Liver (tissue), 9 donors: ENCODE data around the gene KIAA0930. TPM values are rescaled to one million over a fixed set of nuclear protein-coding genes. Genes with fewer than 3 reads are reported as not detected.

ENCODE experiments used
- DNase-seq: peaks from one replicate; pipeline ENCODE4 v3.0.0-alpha.2; 2017; ENCODE audit warnings: low spot score
- H3K27ac ChIP-seq, 2 donors: one replicate each; pipeline ENCODE4 v1.7.0; 2013; ENCODE audit warnings: inconsistent platforms in 2 of 2, low read length in 2 of 2, control low read depth in 1 of 2, low read depth in 1 of 2, mild to moderate bottlenecking in 1 of 2
- H3K27me3 ChIP-seq, 4 donors: one replicate each; pipeline versions ENCODE4 v1.6.1 to v1.7.0; 2013; ENCODE audit warnings: low read length in 3 of 4, inconsistent platforms in 1 of 4, mild to moderate bottlenecking in 1 of 4, moderate library complexity in 1 of 4; ENCODE audit not compliant: control insufficient read depth in 4 of 4, insufficient read depth in 4 of 4
- H3K36me3 ChIP-seq, 4 donors: one replicate each; pipeline versions ENCODE4 v1.6.1 to v1.7.0; 2013; ENCODE audit warnings: low read length in 3 of 4, mild to moderate bottlenecking in 3 of 4, low read depth in 1 of 4, moderate library complexity in 1 of 4; ENCODE audit not compliant: control insufficient read depth in 4 of 4, insufficient read depth in 3 of 4
- H3K4me1 ChIP-seq, 4 donors: one replicate each; pipeline versions ENCODE4 v1.6.1 to v1.7.0; 2013; ENCODE audit warnings: low read length in 3 of 4, mild to moderate bottlenecking in 3 of 4, moderate library complexity in 1 of 4; ENCODE audit not compliant: control insufficient read depth in 4 of 4, insufficient read depth in 4 of 4
- H3K4me3 ChIP-seq, 3 donors: one replicate each; pipeline versions ENCODE4 v1.6.1 to v1.7.0; 2013; ENCODE audit warnings: low read length in 3 of 3, control low read depth in 1 of 3, low read depth in 1 of 3, mild to moderate bottlenecking in 1 of 3
- H3K9ac ChIP-seq, 2 donors: one replicate each; pipeline ENCODE4 v1.7.0; 2013; ENCODE audit warnings: low read length in 2 of 2, mild to moderate bottlenecking in 2 of 2, moderate library complexity in 2 of 2, control low read depth in 1 of 2, low read depth in 1 of 2
- H3K9me3 ChIP-seq, 4 donors: one replicate each; pipeline versions ENCODE4 v1.6.1 to v1.7.0; 2013; ENCODE audit warnings: low read length in 3 of 4; ENCODE audit not compliant: control insufficient read depth in 4 of 4
- CTCF ChIP-seq: fragments of 150-350 bp; IDR thresholded peaks from 2 replicates; pipeline ENCODE4 v1.5.1; 2017; ENCODE audit warnings: improper control_type of control experiment, low read depth, low read length; ENCODE audit not compliant: missing input control
- EGR1 ChIP-seq, 2 donors: IDR thresholded peaks; 2 replicates each; pipeline ENCODE4 v1.6.1; 2016 to 2018; ENCODE audit warnings: antibody characterized with exemption in 2 of 2, low read depth in 2 of 2
- FOXA1 ChIP-seq: IDR thresholded peaks from 2 replicates; pipeline ENCODE4 v1.6.1; 2016; ENCODE audit warnings: antibody characterized with exemption
- FOXA2 ChIP-seq: IDR thresholded peaks from 2 replicates; pipeline ENCODE4 v1.6.1; 2016; ENCODE audit warnings: antibody characterized with exemption
- GABPA ChIP-seq, 2 donors: IDR thresholded peaks in 1 of 2; conservative IDR thresholded peaks in 1 of 2; 2 replicates each; pipeline ENCODE4 v1.6.1; 2016; ENCODE audit warnings: antibody characterized with exemption in 2 of 2, mild to moderate bottlenecking in 1 of 2, moderate library complexity in 1 of 2
- HNF4A ChIP-seq, 2 donors: conservative IDR thresholded peaks; 2 replicates each; pipeline ENCODE4 v1.6.1; 2016; ENCODE audit warnings: antibody characterized with exemption in 2 of 2, mild to moderate bottlenecking in 2 of 2
- HNF4G ChIP-seq: IDR thresholded peaks from 2 replicates; pipeline ENCODE4 v1.6.1; 2016; ENCODE audit warnings: antibody characterized with exemption
- MAX ChIP-seq: IDR thresholded peaks from 2 replicates; pipeline ENCODE4 v1.6.1; 2016; ENCODE audit warnings: antibody characterized with exemption
- NR2F2 ChIP-seq: IDR thresholded peaks from 2 replicates; pipeline ENCODE4 v1.6.1; 2016; ENCODE audit warnings: antibody characterized with exemption
- RAD21 ChIP-seq, 2 donors: IDR thresholded peaks; 2 replicates each; pipeline ENCODE4 v1.6.1; 2016; ENCODE audit warnings: antibody characterized with exemption in 2 of 2, mild to moderate bottlenecking in 2 of 2
- REST ChIP-seq: IDR thresholded peaks from 2 replicates; pipeline ENCODE4 v1.6.1; 2016; ENCODE audit warnings: antibody characterized with exemption, mild to moderate bottlenecking
- RXRA ChIP-seq, 2 donors: IDR thresholded peaks; 2 replicates each; pipeline ENCODE4 v1.6.1; 2017 to 2018; ENCODE audit warnings: antibody characterized with exemption in 2 of 2, mild to moderate bottlenecking in 1 of 2
- SP1 ChIP-seq: IDR thresholded peaks from 2 replicates; pipeline ENCODE4 v1.6.1; 2018; ENCODE audit warnings: antibody characterized with exemption, mild to moderate bottlenecking
- TAF1 ChIP-seq: conservative IDR thresholded peaks from 2 replicates; pipeline ENCODE4 v1.6.1; 2016; ENCODE audit warnings: antibody characterized with exemption, mild to moderate bottlenecking
- YY1 ChIP-seq: IDR thresholded peaks from 2 replicates; pipeline ENCODE4 v1.6.1; 2016; ENCODE audit warnings: antibody characterized with exemption, mild to moderate bottlenecking
- WGBS: extraction: QIAGEN DNeasy Blood & Tissue Kit; methylation state at CpG from one replicate; pipeline ENCODE4 v1.1.7; 2013; 5-methylcytosine and 5-hydroxymethylcytosine counted together
- polyA plus RNA-seq, 2 donors: library from polyadenylated mRNA; stranded (reverse) in 1 of 2; unstranded in 1 of 2; fragments of 200-250 nt in 1 of 2; fragments of >200 nt in 1 of 2; fragmentation: Nextera tagmentation in 1 of 2; extraction: Ambion mirVana in 1 of 2; gene quantifications; one replicate each; pipeline versions ENCODE4 v1.2.1 to v1.2.3, GENCODE V29; 2013 to 2015
- total RNA-seq, 2 donors: library from RNA; depleted of rRNA; stranded (reverse); fragments of >200 nt; gene quantifications; one replicate each; pipeline ENCODE4 v1.2.3, GENCODE V29; 2014
- TF ChIP-seq, protein P1 (sequence below): IDR thresholded peaks from 2 replicates; pipeline ENCODE4 v1.6.1; 2016; ENCODE audit warnings: antibody characterized with exemption
- TF ChIP-seq, protein P2 (sequence below): IDR thresholded peaks from 2 replicates; pipeline ENCODE4 v1.6.1; 2016; ENCODE audit warnings: antibody characterized with exemption
- donor health status: healthy.
- donor health status: healthy.
- donor health status: healthy.
- donor health status: healthy.
- donor health status: healthy.

Gene KIAA0930
- total and polyA plus RNA-seq, 4 donors, result 6.1 to 30.0 (median 17.6) TPM

- H3K9me3 ChIP-seq, result no peaks in the 10 kb centered on the region
- no peaks in the 10 kb centered on the region for H3K27me3 ChIP-seq
- no peak overlapping the region for H3K9ac ChIP-seq
- no peak overlapping the region for H3K27ac ChIP-seq
- no peak for DNase-seq
- no peak overlapping the region for H3K4me3 ChIP-seq
- TF ChIP-seq HNF4A (conservative IDR thresholded peaks at IDR 0.05), result no peak
- no peak for TF ChIP-seq RXRA (IDR thresholded peaks at IDR 0.05)
- TF ChIP-seq SP1, result no peak
- no peak for TF ChIP-seq RAD21 (IDR thresholded peaks at IDR 0.05)
- TF ChIP-seq TAF1, result no peak
- TF ChIP-seq, protein P1, sequence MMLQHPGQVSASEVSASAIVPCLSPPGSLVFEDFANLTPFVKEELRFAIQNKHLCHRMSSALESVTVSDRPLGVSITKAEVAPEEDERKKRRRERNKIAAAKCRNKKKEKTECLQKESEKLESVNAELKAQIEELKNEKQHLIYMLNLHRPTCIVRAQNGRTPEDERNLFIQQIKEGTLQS, result no peak
- TF ChIP-seq, protein P2, sequence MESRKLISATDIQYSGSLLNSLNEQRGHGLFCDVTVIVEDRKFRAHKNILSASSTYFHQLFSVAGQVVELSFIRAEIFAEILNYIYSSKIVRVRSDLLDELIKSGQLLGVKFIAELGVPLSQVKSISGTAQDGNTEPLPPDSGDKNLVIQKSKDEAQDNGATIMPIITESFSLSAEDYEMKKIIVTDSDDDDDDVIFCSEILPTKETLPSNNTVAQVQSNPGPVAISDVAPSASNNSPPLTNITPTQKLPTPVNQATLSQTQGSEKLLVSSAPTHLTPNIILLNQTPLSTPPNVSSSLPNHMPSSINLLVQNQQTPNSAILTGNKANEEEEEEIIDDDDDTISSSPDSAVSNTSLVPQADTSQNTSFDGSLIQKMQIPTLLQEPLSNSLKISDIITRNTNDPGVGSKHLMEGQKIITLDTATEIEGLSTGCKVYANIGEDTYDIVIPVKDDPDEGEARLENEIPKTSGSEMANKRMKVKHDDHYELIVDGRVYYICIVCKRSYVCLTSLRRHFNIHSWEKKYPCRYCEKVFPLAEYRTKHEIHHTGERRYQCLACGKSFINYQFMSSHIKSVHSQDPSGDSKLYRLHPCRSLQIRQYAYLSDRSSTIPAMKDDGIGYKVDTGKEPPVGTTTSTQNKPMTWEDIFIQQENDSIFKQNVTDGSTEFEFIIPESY, result no peak
- no peak for TF ChIP-seq GABPA (IDR thresholded peaks at IDR 0.05 in 1 of 2, conservative IDR thresholded peaks at IDR 0.05 in 1 of 2)
- no peak for TF ChIP-seq FOXA2
- no peak for TF ChIP-seq REST
- no peak for TF ChIP-seq NR2F2
- TF ChIP-seq YY1, result no peak
- no peak for TF ChIP-seq MAX
- TF ChIP-seq CTCF, result no peak
- TF ChIP-seq FOXA1, result no peak
- TF ChIP-seq HNF4G, result no peak
- H3K4me1 ChIP-seq, result peaks cover 0 to 3% (median 0%) of the 10 kb centered on the region in 4 donors
- peaks cover 0 to 7% (median 1%) of the 10 kb centered on the region in 4 donors for H3K36me3 ChIP-seq
- WGBS, result 76% methylated on average over 14 of the region's 14 CpGs
These were observed 28.4 kb downstream of the KIAA0930 start for GRCh38 chr22:45212306-45212709.

GRCh38 chr22:45211848-45212247 lies 28.8 kb downstream of the KIAA0930 start:
- H3K9ac ChIP-seq, result no peak overlapping the region
- TF ChIP-seq HNF4A (conservative IDR thresholded peaks at IDR 0.05) (no peak), EGR1 (IDR thresholded peaks at IDR 0.05; ENCODE audit: low read depth in 2 of 2) (no peak), MAX (no peak), YY1 (no peak)
- H3K4me3 ChIP-seq, result no peak overlapping the region
- no peaks in the 10 kb centered on the region for H3K27me3 ChIP-seq
- no peak for DNase-seq
- H3K9me3 ChIP-seq, result no peaks in the 10 kb centered on the region
- H3K36me3 ChIP-seq, result peaks cover 0 to 7% (median 1%) of the 10 kb centered on the region in 4 donors
- H3K27ac ChIP-seq, result no peak overlapping the region
- H3K4me1 ChIP-seq, result peaks cover 0 to 3% (median 0%) of the 10 kb centered on the region in 4 donors
- WGBS, result 95% methylated on average over 18 of the region's 18 CpGs
